K562 (cell line): ENCODE results near the gene ANO6. TPM values are rescaled to one million over a fixed set of nuclear protein-coding genes. Genes with fewer than 3 reads are reported as not detected.

ENCODE experiments used
- ATAC-seq: fragments of 200-7000 bp; cut with Tn5 transposase; 3 replicates; pipeline ENCODE4 v1.9.1; 2020; ENCODE audit warnings: moderate library complexity
- BruUV-seq: library from RNA; stranded (reverse); fragments of 400-500 nt; replicated peaks from 2 replicates; lab custom pipeline; 2021; lab: Mats Ljungman, UMichigan
- CTCF ChIA-PET: fragments of 300-600 bp; formaldehyde crosslinking; extraction: SDS; loops from one replicate; lab custom pipeline; 2021; ENCODE audit warnings: low intra/inter-chr PET ratio; lab: Yijun Ruan, JAX
- POLR2A ChIA-PET: fragments of 300-600, 350-650 bp; sonication (Branson Sonifier 250); formaldehyde crosslinking; extraction: SDS; loops from one replicate; lab custom pipeline; 2021; ENCODE audit warnings: antibody characterized with exemption, inconsistent platforms; lab: Yijun Ruan, JAX
- DNase-seq, 4 experiments: peaks; one replicate each; pipeline versions ENCODE4 v3.0.0 to v3.0.0-alpha.2; 2011 to 2018; ENCODE audit warnings: low spot score in 3 of 4, mixed read lengths in 3 of 4; ENCODE audit errors: extremely low read depth in 1 of 4
- FAIRE-seq: peaks from 2 replicates; lab custom pipeline; 2011; peaks lifted over from hg19 to GRCh38; lab: Jason Lieb, UNC
- H2AFZ ChIP-seq: 2 replicates; pipeline ENCODE4 v1.6.0; 2011; ENCODE audit warnings: low read depth, low read length, control low read depth, inconsistent platforms
- H3K27ac ChIP-seq: fragments of 200-600 bp; 3 replicates; pipeline ENCODE4 v1.8.0; 2011; ENCODE audit warnings: low read depth, mild to moderate bottlenecking, control low read depth, inconsistent platforms, low read length, moderate library complexity, mixed read lengths; ENCODE audit errors: extremely low read depth
- H3K27me3 ChIP-seq, 2 experiments: fragments of 300-600 bp in 1 of 2; 2 replicates in 1 of 2; 3 replicates in 1 of 2; pipeline versions ENCODE4 v1.6.0 to v1.8.0; 2011; ENCODE audit warnings: inconsistent platforms in 2 of 2, low read length in 2 of 2, mild to moderate bottlenecking in 1 of 2, mixed read lengths in 1 of 2, moderate library complexity in 1 of 2; ENCODE audit not compliant: control insufficient read depth in 2 of 2, insufficient read depth in 2 of 2
- H3K36me3 ChIP-seq: fragments of 300-600 bp; 3 replicates; pipeline ENCODE4 v1.8.0; 2011; ENCODE audit warnings: mild to moderate bottlenecking, low read length, inconsistent platforms; ENCODE audit not compliant: control insufficient read depth, insufficient read depth
- H3K4me1 ChIP-seq, 2 experiments: fragments of 200-600 bp in 1 of 2; replicated peaks in 1 of 2; 2 replicates in 1 of 2; 3 replicates in 1 of 2; pipeline versions ENCODE4 v1.5.1 to v1.8.0; 2011; ENCODE audit warnings: inconsistent platforms in 2 of 2, low read length in 2 of 2, mild to moderate bottlenecking in 1 of 2, mixed read lengths in 1 of 2, moderate library complexity in 1 of 2; ENCODE audit not compliant: control insufficient read depth in 2 of 2, insufficient read depth in 2 of 2
- H3K4me2 ChIP-seq: 2 replicates; pipeline ENCODE4 v1.6.1; 2011; ENCODE audit warnings: low read length, control low read depth, inconsistent platforms, mixed read lengths; ENCODE audit not compliant: insufficient read depth
- H3K4me3 ChIP-seq: fragments of 200-600 bp; sonication (generic), shearing (Covaris generic); 2 replicates; pipeline ENCODE4 v1.5.1; 2016; ENCODE audit warnings: control low read depth, inconsistent platforms
- H3K79me2 ChIP-seq: fragments of 200-600 bp; 3 replicates; pipeline ENCODE4 v1.8.0; 2011; ENCODE audit warnings: low read length, inconsistent platforms; ENCODE audit not compliant: control insufficient read depth, insufficient read depth
- H3K9ac ChIP-seq, 2 experiments: 2 replicates each; pipeline versions ENCODE4 v1.6.0 to v1.6.1; 2011; ENCODE audit warnings: low read depth in 2 of 2, low read length in 2 of 2, control low read depth in 1 of 2, inconsistent platforms in 1 of 2, mild to moderate bottlenecking in 1 of 2, mixed read lengths in 1 of 2; ENCODE audit not compliant: insufficient read depth in 1 of 2
- H3K9me1 ChIP-seq: one replicate; pipeline ENCODE4 v1.6.0; 2011; ENCODE audit warnings: inconsistent platforms, mild to moderate bottlenecking, low read length, moderate library complexity; ENCODE audit not compliant: control insufficient read depth, insufficient read depth
- H3K9me3 ChIP-seq: replicated peaks from 2 replicates; pipeline ENCODE4 v1.5.1; 2011; ENCODE audit warnings: low read depth, low read length, inconsistent platforms; ENCODE audit not compliant: control insufficient read depth, insufficient read depth
- H4K20me1 ChIP-seq: replicated peaks from 2 replicates; pipeline ENCODE4 v1.6.1; 2011; ENCODE audit warnings: low read length, inconsistent platforms, mixed read lengths; ENCODE audit not compliant: control insufficient read depth, insufficient read depth
- BHLHE40 ChIP-seq: IDR thresholded peaks from 2 replicates; pipeline ENCODE4 v1.6.1; 2011; ENCODE audit warnings: low read length, improper control_type of control experiment
- C11orf30 ChIP-seq: fragments of 450-650 bp; IDR thresholded peaks from 2 replicates; pipeline ENCODE4 v1.6.1; 2016; ENCODE audit warnings: low read depth, mild to moderate bottlenecking
- CBX3 ChIP-seq, 2 experiments: IDR thresholded peaks; 1 replicate in 1 of 2; 2 replicates in 1 of 2; pipeline ENCODE4 v1.6.1; 2012; ENCODE audit warnings: inconsistent platforms in 2 of 2, low read length in 2 of 2, borderline replicate concordance in 1 of 2, control low read depth in 1 of 2
- CEBPG ChIP-seq, 3 experiments: fragments of 200-800 bp in 1 of 3; sonication (Bioruptor generic) in 1 of 3; sonication (generic) in 1 of 3; formaldehyde crosslinking in 1 of 3; IDR thresholded peaks in 2 of 3; conservative IDR thresholded peaks in 1 of 3; 2 replicates each; pipeline versions ENCODE4 v1.6.1 to v1.8.0; 2016 to 2022; ENCODE audit warnings: missing compliant biosample characterization in 2 of 3, missing genetic modification characterization in 2 of 3, mild to moderate bottlenecking in 1 of 3, missing genetic modification reagents in 1 of 3
- CHD2 ChIP-seq: IDR thresholded peaks from 2 replicates; pipeline ENCODE4 v1.6.1; 2011; ENCODE audit warnings: low read depth, low read length
- FOXK2 ChIP-seq, 2 experiments: fragments of 450-650 bp; IDR thresholded peaks in 1 of 2; conservative IDR thresholded peaks in 1 of 2; 2 replicates each; pipeline ENCODE4 v1.6.1; 2016; ENCODE audit warnings: low read depth in 2 of 2, mild to moderate bottlenecking in 1 of 2
- HMG20A ChIP-seq: fragments of 450-650 bp; formaldehyde crosslinking; conservative IDR thresholded peaks from 2 replicates; pipeline ENCODE4 v1.4.0; 2020; ENCODE audit warnings: mild to moderate bottlenecking, mixed read lengths
- NR1H2 ChIP-seq: sonication (generic); formaldehyde crosslinking; IDR thresholded peaks from 2 replicates; pipeline ENCODE4 v1.4.0; 2020; ENCODE audit warnings: mild to moderate bottlenecking, missing genetic modification reagents
- RAD21 ChIP-seq, 2 experiments: fragments of 250-450 bp in 1 of 2; fragments of 450-650 bp in 1 of 2; sonication (Bioruptor Pico) in 1 of 2; formaldehyde crosslinking in 1 of 2; IDR thresholded peaks in 1 of 2; conservative IDR thresholded peaks in 1 of 2; 2 replicates each; pipeline versions ENCODE4 v1.4.0 to v1.8.0; 2020 to 2022; ENCODE audit warnings: mild to moderate bottlenecking in 2 of 2, moderate library complexity in 1 of 2
- SMC3 ChIP-seq: conservative IDR thresholded peaks from 2 replicates; pipeline ENCODE4 v1.6.1; 2011; ENCODE audit warnings: low read depth, low read length, improper control_type of control experiment; ENCODE audit not compliant: insufficient read depth
- ZNF23 ChIP-seq: fragments of 250-450 bp; sonication (Bioruptor Pico); IDR thresholded peaks from 2 replicates; pipeline ENCODE4 v1.4.0; 2020; ENCODE audit warnings: mild to moderate bottlenecking
- ZNF263 ChIP-seq: sonication (generic); formaldehyde crosslinking; IDR thresholded peaks from 2 replicates; pipeline ENCODE4 v1.8.0; 2022; ENCODE audit warnings: mild to moderate bottlenecking, missing genetic modification reagents, borderline replicate concordance
- ZNF79 ChIP-seq: fragments of 250-450 bp; sonication (Bioruptor Pico); IDR thresholded peaks from 2 replicates; pipeline ENCODE4 v1.4.0; 2020; ENCODE audit warnings: low read depth, mild to moderate bottlenecking, moderate library complexity
- WGBS: fragments of 100-300 bp; shearing (Covaris generic); methylation state at CpG from one replicate; pipeline ENCODE4 v1.1.6; 2016; ENCODE audit warnings: low coverage, mixed read lengths; ENCODE audit not compliant: insufficient coverage; ENCODE audit errors: missing lambda C conversion rate; 5-methylcytosine and 5-hydroxymethylcytosine counted together
- in situ Hi-C: fragments of 300-500 bp; cut with MboI; formaldehyde crosslinking; loops from 4 replicates; pipeline ENCODE4 v1.15.0; 2018; ENCODE audit warnings: inconsistent platforms, mixed read lengths
- intact Hi-C: fragments of 100-400 bp; cut with micrococcal nuclease; formaldehyde crosslinking; loops from 2 replicates; pipeline ENCODE4 v1.14.2; 2022
- polyA plus RNA-seq, 8 experiments: library from polyadenylated mRNA; depleted of rRNA in 4 of 8; stranded (reverse) in 5 of 8; unstranded in 3 of 8; fragments of >200 nt; fragmentation: Nextera tagmentation in 2 of 8; fragmentation: Illumina TruSeq in 1 of 8; extraction: Ambion mirVana in 2 of 8; extraction: Trizol in 1 of 8; gene quantifications; 2 replicates each; pipeline versions ENCODE4 v1.2.1 to v1.2.3, GENCODE V29; 2011 to 2014; ENCODE audit warnings: inconsistent platforms in 1 of 8, missing spikeins in 1 of 8
- total RNA-seq, 7 experiments: library from RNA; depleted of rRNA in 6 of 7; stranded (reverse); fragments of >200 nt in 6 of 7; fragmentation: Illumina TruSeq in 2 of 7; extraction: Trizol in 2 of 7; gene quantifications; 2 replicates each; pipeline versions ENCODE4 v1.2.1 to v1.2.3, GENCODE V29; 2011 to 2021; ENCODE audit warnings: low replicate concordance in 1 of 7
- TF ChIP-seq, protein P1 (sequence below): fragments of 450-650 bp; IDR thresholded peaks from 2 replicates; pipeline ENCODE4 v1.6.1; 2016; ENCODE audit warnings: mild to moderate bottlenecking
- TF ChIP-seq, protein P2 (sequence below): fragments of 250-450 bp; sonication (Bioruptor Pico); IDR thresholded peaks from 2 replicates; pipeline ENCODE4 v1.8.0; 2022; ENCODE audit warnings: inconsistent platforms
- TF ChIP-seq, protein P3 (sequence below): fragments of 450-650 bp; IDR thresholded peaks from 2 replicates; pipeline ENCODE4 v1.6.1; 2016; ENCODE audit warnings: borderline replicate concordance

ANO6 gene
- total and polyA plus RNA-seq, 9 of the 15 experiments (the other 6 are each of a cell fraction or from before 2014, with no cell fraction given): 3.5 to 24.7 (median 20.3) TPM

DNA sequence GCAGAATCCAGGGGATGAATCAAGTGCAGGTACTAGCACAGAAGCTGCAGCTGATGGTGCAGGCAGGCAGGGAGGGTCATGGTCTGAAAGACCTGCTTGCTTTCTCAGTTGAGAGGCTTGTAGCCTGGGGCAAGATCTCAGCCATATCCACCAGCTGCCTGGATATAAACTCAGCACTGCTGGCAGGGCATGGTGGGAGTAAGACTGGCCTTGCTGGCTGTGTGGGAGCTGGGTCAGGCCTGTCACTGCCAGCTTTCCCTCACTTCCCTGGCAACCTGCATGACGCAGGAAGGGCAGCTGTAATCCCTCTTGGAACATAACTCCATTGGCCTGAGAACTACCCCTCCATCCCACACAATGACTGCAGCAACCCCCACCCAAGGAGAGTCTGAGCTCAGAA is 230.1 kb downstream of the ANO6 start:
- POLR2A ChIA-PET: interaction anchor here (1.2 kb wide), 1 partner anchor 18 kb away, joined by 3 read pairs; no protein-coding TSS in a partner anchor
- Histone ChIP-seq H2AFZ (no peak overlapping the region), H3K27me3 (no peaks in the 10 kb centered on the region), H3K9me1 (no peaks in the 10 kb centered on the region), H3K27ac (no peak overlapping the region), H3K36me3 (no peaks in the 10 kb centered on the region), H3K4me2 (no peak overlapping the region), H3K4me3 (no peak overlapping the region), H3K79me2 (no peaks in the 10 kb centered on the region), H3K9me3 (no peaks in the 10 kb centered on the region), H3K4me1 (no peaks in the 10 kb centered on the region), H3K9ac (no peak overlapping the region; a peak in 1 of 4 replicates), H4K20me1 (no peaks in the 10 kb centered on the region)
- BruUV-seq: no TSS peak
- CTCF ChIA-PET: no interaction called here
- DNase-seq: no peak
- no peak for ATAC-seq
- intact Hi-C loops (no loop called here), in situ Hi-C loops (no loop called here)
- WGBS: 10% methylated on average over 1 of the region's 1 CpG
- no peak for FAIRE-seq
- TF ChIP-seq, protein P1, sequence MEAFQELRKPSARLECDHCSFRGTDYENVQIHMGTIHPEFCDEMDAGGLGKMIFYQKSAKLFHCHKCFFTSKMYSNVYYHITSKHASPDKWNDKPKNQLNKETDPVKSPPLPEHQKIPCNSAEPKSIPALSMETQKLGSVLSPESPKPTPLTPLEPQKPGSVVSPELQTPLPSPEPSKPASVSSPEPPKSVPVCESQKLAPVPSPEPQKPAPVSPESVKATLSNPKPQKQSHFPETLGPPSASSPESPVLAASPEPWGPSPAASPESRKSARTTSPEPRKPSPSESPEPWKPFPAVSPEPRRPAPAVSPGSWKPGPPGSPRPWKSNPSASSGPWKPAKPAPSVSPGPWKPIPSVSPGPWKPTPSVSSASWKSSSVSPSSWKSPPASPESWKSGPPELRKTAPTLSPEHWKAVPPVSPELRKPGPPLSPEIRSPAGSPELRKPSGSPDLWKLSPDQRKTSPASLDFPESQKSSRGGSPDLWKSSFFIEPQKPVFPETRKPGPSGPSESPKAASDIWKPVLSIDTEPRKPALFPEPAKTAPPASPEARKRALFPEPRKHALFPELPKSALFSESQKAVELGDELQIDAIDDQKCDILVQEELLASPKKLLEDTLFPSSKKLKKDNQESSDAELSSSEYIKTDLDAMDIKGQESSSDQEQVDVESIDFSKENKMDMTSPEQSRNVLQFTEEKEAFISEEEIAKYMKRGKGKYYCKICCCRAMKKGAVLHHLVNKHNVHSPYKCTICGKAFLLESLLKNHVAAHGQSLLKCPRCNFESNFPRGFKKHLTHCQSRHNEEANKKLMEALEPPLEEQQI: no peak
- TF ChIP-seq FOXK2 (conservative IDR thresholded peaks at IDR 0.05 in 1 of 2, IDR thresholded peaks at IDR 0.05 in 1 of 2; ENCODE audit: low read depth in 2 of 2) (no peak), C11orf30 (no peak), NR1H2 (CRISPR knock-in tag) (no peak), RAD21 (CRISPR knock-in tag; conservative IDR thresholded peaks at IDR 0.05 in 1 of 2, IDR thresholded peaks at IDR 0.05 in 1 of 2) (no peak), CHD2 (no peak), SMC3 (no peak), BHLHE40 (no peak), ZNF79 (CRISPR knock-in tag) (no peak), CBX3 (IDR thresholded peaks at IDR 0.05; ENCODE audit: borderline replicate concordance in 1 of 2, low read length in 2 of 2) (no peak), HMG20A (no peak), CEBPG (CRISPR knock-in tag; IDR thresholded peaks at IDR 0.05) (no peak), CEBPG (tag; conservative IDR thresholded peaks at IDR 0.05 in 1 of 2, IDR thresholded peaks at IDR 0.05 in 1 of 2) (no peak), ZNF263 (CRISPR knock-in tag) (no peak), ZNF23 (no peak)
- TF ChIP-seq, protein P2, sequence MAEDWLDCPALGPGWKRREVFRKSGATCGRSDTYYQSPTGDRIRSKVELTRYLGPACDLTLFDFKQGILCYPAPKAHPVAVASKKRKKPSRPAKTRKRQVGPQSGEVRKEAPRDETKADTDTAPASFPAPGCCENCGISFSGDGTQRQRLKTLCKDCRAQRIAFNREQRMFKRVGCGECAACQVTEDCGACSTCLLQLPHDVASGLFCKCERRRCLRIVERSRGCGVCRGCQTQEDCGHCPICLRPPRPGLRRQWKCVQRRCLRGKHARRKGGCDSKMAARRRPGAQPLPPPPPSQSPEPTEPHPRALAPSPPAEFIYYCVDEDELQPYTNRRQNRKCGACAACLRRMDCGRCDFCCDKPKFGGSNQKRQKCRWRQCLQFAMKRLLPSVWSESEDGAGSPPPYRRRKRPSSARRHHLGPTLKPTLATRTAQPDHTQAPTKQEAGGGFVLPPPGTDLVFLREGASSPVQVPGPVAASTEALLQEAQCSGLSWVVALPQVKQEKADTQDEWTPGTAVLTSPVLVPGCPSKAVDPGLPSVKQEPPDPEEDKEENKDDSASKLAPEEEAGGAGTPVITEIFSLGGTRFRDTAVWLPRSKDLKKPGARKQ (CRISPR knock-in tag): no peak
- TF ChIP-seq, protein P3, sequence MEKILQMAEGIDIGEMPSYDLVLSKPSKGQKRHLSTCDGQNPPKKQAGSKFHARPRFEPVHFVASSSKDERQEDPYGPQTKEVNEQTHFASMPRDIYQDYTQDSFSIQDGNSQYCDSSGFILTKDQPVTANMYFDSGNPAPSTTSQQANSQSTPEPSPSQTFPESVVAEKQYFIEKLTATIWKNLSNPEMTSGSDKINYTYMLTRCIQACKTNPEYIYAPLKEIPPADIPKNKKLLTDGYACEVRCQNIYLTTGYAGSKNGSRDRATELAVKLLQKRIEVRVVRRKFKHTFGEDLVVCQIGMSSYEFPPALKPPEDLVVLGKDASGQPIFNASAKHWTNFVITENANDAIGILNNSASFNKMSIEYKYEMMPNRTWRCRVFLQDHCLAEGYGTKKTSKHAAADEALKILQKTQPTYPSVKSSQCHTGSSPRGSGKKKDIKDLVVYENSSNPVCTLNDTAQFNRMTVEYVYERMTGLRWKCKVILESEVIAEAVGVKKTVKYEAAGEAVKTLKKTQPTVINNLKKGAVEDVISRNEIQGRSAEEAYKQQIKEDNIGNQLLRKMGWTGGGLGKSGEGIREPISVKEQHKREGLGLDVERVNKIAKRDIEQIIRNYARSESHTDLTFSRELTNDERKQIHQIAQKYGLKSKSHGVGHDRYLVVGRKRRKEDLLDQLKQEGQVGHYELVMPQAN: no peak
